ENCODE measurements around the gene TNIP2.

TNIP2 gene, protein sequence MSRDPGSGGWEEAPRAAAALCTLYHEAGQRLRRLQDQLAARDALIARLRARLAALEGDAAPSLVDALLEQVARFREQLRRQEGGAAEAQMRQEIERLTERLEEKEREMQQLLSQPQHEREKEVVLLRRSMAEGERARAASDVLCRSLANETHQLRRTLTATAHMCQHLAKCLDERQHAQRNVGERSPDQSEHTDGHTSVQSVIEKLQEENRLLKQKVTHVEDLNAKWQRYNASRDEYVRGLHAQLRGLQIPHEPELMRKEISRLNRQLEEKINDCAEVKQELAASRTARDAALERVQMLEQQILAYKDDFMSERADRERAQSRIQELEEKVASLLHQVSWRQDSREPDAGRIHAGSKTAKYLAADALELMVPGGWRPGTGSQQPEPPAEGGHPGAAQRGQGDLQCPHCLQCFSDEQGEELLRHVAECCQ

DNA sequence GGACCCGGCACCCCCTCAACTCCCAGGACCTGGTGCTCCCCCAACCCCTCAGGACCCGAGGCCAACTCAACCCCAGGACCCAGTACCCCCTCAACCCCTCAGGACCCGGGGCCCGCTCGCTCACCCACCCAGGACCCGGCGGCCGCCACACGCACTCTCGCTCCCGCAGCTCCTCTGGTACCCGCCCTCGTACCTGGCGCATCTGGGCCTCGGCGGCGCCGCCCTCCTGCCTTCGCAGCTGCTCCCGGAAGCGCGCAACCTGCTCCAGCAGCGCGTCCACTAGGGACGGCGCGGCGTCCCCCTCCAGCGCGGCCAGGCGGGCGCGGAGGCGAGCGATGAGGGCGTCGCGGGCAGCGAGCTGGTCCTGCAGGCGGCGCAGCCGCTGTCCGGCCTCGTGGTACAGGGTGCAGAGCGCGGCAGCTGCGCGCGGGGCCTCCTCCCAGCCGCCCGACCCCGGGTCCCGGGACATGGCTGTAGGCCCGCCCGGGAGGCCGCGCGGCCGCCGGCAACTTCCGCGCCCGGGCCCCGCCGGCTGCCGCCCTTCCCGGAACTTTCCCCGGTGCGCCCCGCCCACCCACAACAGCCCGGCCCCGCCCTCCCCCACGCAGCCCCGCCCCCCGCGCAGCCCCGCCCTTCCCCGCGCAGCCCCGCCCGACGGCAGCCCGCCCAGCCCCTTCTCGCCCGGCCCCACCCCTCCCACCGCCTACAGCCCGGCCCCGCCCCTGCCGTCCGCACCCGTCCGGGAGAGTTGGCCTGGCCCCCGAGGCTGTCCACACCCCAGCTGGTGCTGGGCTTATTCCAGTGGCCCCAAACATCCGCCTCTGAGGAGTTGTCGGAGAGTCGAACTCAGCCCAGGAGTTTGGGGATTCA, at the start of gene TNIP2:
Gene TNIP2 (minus strand): TSS at position 516 of the 870 bp plus-strand sequence. CDS start 47 bp downstream, at position 469.
- Histone ChIP-seq H3K4me3 (ENCODE audit: severe bottlenecking) (peak within 1 kb of the TSS; percentile 67), H3K9me3 (ENCODE audit: severe bottlenecking) (no peaks in the 10 kb centered on the region), H3K27me3 (ENCODE audit: insufficient read depth, poor library complexity, severe bottlenecking) (no peaks in the 10 kb centered on the region), H3K36me3 (ENCODE audit: low read depth) (no peaks in the 10 kb centered on the region), H3K27ac (ENCODE audit: poor library complexity, severe bottlenecking) (peak within 1 kb of the TSS; percentile 57), H3K4me1 (ENCODE audit: insufficient read depth, poor library complexity, severe bottlenecking) (peaks cover 9% of the 10 kb centered on the region)
- DNase-seq (ENCODE audit: low spot score), result no peak
- TF ChIP-seq, protein P1, sequence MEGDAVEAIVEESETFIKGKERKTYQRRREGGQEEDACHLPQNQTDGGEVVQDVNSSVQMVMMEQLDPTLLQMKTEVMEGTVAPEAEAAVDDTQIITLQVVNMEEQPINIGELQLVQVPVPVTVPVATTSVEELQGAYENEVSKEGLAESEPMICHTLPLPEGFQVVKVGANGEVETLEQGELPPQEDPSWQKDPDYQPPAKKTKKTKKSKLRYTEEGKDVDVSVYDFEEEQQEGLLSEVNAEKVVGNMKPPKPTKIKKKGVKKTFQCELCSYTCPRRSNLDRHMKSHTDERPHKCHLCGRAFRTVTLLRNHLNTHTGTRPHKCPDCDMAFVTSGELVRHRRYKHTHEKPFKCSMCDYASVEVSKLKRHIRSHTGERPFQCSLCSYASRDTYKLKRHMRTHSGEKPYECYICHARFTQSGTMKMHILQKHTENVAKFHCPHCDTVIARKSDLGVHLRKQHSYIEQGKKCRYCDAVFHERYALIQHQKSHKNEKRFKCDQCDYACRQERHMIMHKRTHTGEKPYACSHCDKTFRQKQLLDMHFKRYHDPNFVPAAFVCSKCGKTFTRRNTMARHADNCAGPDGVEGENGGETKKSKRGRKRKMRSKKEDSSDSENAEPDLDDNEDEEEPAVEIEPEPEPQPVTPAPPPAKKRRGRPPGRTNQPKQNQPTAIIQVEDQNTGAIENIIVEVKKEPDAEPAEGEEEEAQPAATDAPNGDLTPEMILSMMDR (IDR thresholded peaks at IDR 0.05; ENCODE audit: poor library complexity, severe bottlenecking), result peak; percentile 9
- ATAC-seq (ENCODE audit: low read depth), result peak; percentile 85

DNA sequence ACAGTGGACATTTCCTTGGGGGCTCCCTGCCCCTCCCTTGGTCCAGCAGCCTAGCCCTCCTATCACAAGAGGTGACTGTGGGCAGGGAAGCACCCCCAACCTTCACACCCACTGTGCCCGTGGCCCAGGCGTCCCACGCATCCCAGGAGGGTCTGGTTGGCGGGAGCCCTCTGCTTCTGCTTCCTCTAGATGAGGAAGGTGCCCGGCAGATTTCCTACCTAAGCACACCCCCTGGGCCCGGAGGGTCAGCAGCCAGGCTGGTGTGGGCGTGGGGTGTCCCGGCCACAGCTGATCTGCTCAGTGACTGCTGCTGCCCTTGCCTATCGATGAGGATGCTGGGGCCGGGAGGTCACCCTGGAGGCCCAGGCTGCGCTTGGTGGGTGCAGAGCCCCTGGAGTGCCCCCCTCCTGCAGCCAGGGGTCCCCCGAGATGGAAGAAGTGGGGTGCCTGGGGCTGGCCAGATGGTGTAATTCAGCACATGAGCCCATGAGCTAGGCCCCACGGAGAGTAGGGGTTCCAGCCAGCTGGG, 48.9 kb upstream of the TNIP2 start:
- TF ChIP-seq, protein P1 (IDR thresholded peaks at IDR 0.05; ENCODE audit: poor library complexity, severe bottlenecking), result no peak
- H3K4me3 ChIP-seq (ENCODE audit: severe bottlenecking), result no peak overlapping the region
- peak; percentile 62 for DNase-seq (ENCODE audit: low spot score)
- peaks cover 24% of the 10 kb centered on the region for H3K36me3 ChIP-seq (ENCODE audit: low read depth)
- no peaks in the 10 kb centered on the region for H3K9me3 ChIP-seq (ENCODE audit: severe bottlenecking)
- ATAC-seq (ENCODE audit: low read depth), result 0 out of 3 replicates have a peak, but pooled peaks have one; percentile 1
- peaks cover 34% of the 10 kb centered on the region for H3K4me1 ChIP-seq (ENCODE audit: insufficient read depth, poor library complexity, severe bottlenecking)
- H3K27me3 ChIP-seq (ENCODE audit: insufficient read depth, poor library complexity, severe bottlenecking), result no peaks in the 10 kb centered on the region
- H3K27ac ChIP-seq (ENCODE audit: poor library complexity, severe bottlenecking), result peak overlapping the region; percentile 47

DNA sequence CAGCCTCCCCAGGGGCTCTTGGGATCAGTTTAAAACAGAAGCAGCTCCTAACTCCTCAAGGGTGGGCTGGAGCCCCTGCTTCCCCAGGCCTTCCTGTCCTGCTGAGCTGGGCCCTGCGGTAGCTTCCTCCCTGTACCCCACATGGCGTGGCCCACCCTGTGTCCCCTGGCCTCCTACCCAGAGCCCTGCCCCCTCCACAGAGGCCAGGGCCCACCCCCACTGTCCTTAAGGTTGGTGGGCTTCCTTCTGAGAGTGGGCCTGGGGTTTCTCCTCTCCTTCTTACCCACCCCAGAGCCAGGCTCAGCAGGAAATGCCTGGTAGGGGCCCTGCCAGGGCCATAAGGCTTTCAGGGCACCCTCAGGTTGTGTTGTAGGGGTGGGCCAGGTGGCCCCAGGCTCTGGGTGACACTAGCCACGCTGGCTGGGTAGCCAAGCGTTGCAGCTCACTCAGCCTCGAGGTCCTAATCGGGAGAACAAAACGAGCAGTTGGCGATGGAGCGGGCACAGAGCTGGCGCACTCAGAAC, 48.4 kb upstream of the TNIP2 start:
- H3K4me1 ChIP-seq (ENCODE audit: insufficient read depth, poor library complexity, severe bottlenecking), result peaks cover 38% of the 10 kb centered on the region
- H3K27me3 ChIP-seq (ENCODE audit: insufficient read depth, poor library complexity, severe bottlenecking), result no peaks in the 10 kb centered on the region
- peaks cover 24% of the 10 kb centered on the region for H3K36me3 ChIP-seq (ENCODE audit: low read depth)
- peak overlapping the region; percentile 47 for H3K27ac ChIP-seq (ENCODE audit: poor library complexity, severe bottlenecking)
- ATAC-seq (ENCODE audit: low read depth) (no peak), DNase-seq (ENCODE audit: low spot score) (peak; percentile 37)
- TF ChIP-seq, protein P1 (IDR thresholded peaks at IDR 0.05; ENCODE audit: poor library complexity, severe bottlenecking), result no peak
- no peak overlapping the region for H3K4me3 ChIP-seq (ENCODE audit: severe bottlenecking)
- no peaks in the 10 kb centered on the region for H3K9me3 ChIP-seq (ENCODE audit: severe bottlenecking)

DNA sequence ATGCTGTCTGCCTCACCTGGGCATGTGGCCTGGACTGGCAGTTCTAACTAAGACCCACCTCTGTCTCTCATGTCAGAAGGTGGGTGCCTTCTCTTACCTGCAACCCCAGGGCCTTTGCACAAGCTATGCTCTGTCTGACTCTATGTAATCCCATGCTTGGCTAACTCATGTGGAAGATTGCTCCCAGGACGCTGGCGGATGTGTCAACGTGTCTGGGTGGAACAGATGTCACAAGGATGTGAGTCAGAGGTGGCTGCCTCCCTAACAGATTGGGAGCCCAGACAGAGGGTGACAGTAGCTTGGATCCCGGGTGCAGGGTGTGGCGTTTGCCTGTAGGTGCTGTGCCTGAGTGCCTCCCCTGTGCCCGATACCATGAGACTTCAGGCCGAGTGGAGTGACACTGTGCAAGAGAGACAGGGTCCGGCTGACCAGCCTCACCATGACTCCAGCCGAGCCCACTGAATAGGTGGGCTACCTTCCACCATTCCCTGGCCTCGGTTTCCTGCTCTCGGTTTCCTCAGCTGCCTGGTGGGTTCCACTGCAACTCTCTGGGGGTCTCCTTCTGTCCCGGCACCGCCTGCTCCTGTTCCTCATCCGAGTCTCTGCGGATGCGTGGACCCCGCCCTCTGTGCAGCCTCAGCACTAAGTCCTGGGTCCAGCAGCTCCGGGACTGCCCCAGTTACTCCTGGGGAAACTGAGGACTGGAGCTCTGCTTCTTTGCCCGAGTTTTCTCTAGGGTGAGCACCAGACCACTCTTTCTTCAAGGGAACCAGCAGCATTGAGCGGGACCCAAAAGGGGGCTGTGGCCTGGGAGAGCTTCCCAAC, 47.7 kb upstream of the TNIP2 start:
- TF ChIP-seq, protein P1 (IDR thresholded peaks at IDR 0.05; ENCODE audit: poor library complexity, severe bottlenecking), result no peak
- peak; percentile 59 for DNase-seq (ENCODE audit: low spot score)
- Histone ChIP-seq H3K4me3 (ENCODE audit: severe bottlenecking) (no peak overlapping the region), H3K9me3 (ENCODE audit: severe bottlenecking) (no peaks in the 10 kb centered on the region), H3K27me3 (ENCODE audit: insufficient read depth, poor library complexity, severe bottlenecking) (no peaks in the 10 kb centered on the region), H3K36me3 (ENCODE audit: low read depth) (peaks cover 24% of the 10 kb centered on the region), H3K4me1 (ENCODE audit: insufficient read depth, poor library complexity, severe bottlenecking) (peaks cover 45% of the 10 kb centered on the region), H3K27ac (ENCODE audit: poor library complexity, severe bottlenecking) (no peak overlapping the region)
- no peak for ATAC-seq (ENCODE audit: low read depth)

Data from RWPE2 (cell line).